ENCODE data around the gene C6orf15.

Gene C6orf15

GRCh38 chr6:31118178-31118577 is 5.8 kb upstream of the C6orf15 start:
- H3K4me3 ChIP-seq (ENCODE audit: low read depth, low read length) = no peak overlapping the region
- H3K36me3 ChIP-seq (ENCODE audit: control insufficient read depth, insufficient read depth, low read length) = no peaks in the 10 kb centered on the region
- no peaks in the 10 kb centered on the region for H3K9me3 ChIP-seq (ENCODE audit: control insufficient read depth, insufficient read depth, low read depth, low read length)
- peaks cover 27% of the 10 kb centered on the region for H3K4me1 ChIP-seq (ENCODE audit: control insufficient read depth, insufficient read depth, low read length)
- no peak overlapping the region for H3K9ac ChIP-seq (ENCODE audit: low read length)
- no peak overlapping the region for H3K27ac ChIP-seq (ENCODE audit: low read depth, low read length)
- H3K27me3 ChIP-seq (ENCODE audit: control insufficient read depth, insufficient read depth, low read length) = no peaks in the 10 kb centered on the region

GRCh38 chr6:31116661-31117385 is 4.4 kb upstream of the C6orf15 start:
- H3K9ac ChIP-seq (ENCODE audit: low read length) = no peak overlapping the region
- no peak overlapping the region for H3K27ac ChIP-seq (ENCODE audit: low read depth, low read length)
- no peak overlapping the region for H3K4me3 ChIP-seq (ENCODE audit: low read depth, low read length)
- peaks cover 27% of the 10 kb centered on the region for H3K4me1 ChIP-seq (ENCODE audit: control insufficient read depth, insufficient read depth, low read length)
- H3K27me3 ChIP-seq (ENCODE audit: control insufficient read depth, insufficient read depth, low read length) = no peaks in the 10 kb centered on the region
- H3K36me3 ChIP-seq (ENCODE audit: control insufficient read depth, insufficient read depth, low read length) = no peaks in the 10 kb centered on the region
- H3K9me3 ChIP-seq (ENCODE audit: control insufficient read depth, insufficient read depth, low read depth, low read length) = no peaks in the 10 kb centered on the region

- no peak overlapping the region for H3K4me3 ChIP-seq (ENCODE audit: low read depth, low read length)
- peaks cover 29% of the 10 kb centered on the region for H3K4me1 ChIP-seq (ENCODE audit: control insufficient read depth, insufficient read depth, low read length)
- no peak overlapping the region for H3K27ac ChIP-seq (ENCODE audit: low read depth, low read length)
- H3K27me3 ChIP-seq (ENCODE audit: control insufficient read depth, insufficient read depth, low read length) = no peaks in the 10 kb centered on the region
- H3K9ac ChIP-seq (ENCODE audit: low read length) = no peak overlapping the region
- H3K9me3 ChIP-seq (ENCODE audit: control insufficient read depth, insufficient read depth, low read depth, low read length) = no peaks in the 10 kb centered on the region
- H3K36me3 ChIP-seq (ENCODE audit: control insufficient read depth, insufficient read depth, low read length) = no peaks in the 10 kb centered on the region
Measured at GRCh38 chr6:31115941-31116560, 3.7 kb upstream of the C6orf15 start.

GRCh38 chr6:31114970-31115849 is 2.8 kb upstream of the C6orf15 start:
- H3K9ac ChIP-seq (ENCODE audit: low read length) = peak overlapping the region; percentile 29
- H3K36me3 ChIP-seq (ENCODE audit: control insufficient read depth, insufficient read depth, low read length) = no peaks in the 10 kb centered on the region
- H3K4me1 ChIP-seq (ENCODE audit: control insufficient read depth, insufficient read depth, low read length) = peaks cover 37% of the 10 kb centered on the region
- no peaks in the 10 kb centered on the region for H3K9me3 ChIP-seq (ENCODE audit: control insufficient read depth, insufficient read depth, low read depth, low read length)
- H3K27me3 ChIP-seq (ENCODE audit: control insufficient read depth, insufficient read depth, low read length) = peaks cover 5% of the 10 kb centered on the region
- no peak overlapping the region; the same call in 1 of the 2 replicates for H3K4me3 ChIP-seq (ENCODE audit: low read depth, low read length)
- no peak overlapping the region for H3K27ac ChIP-seq (ENCODE audit: low read depth, low read length)

GRCh38 chr6:31114541-31114878 is 2.1 kb upstream of the C6orf15 start, which contains the start of gene PSORS1C1:
Gene PSORS1C1 (plus strand): TSS chr6:31114800. CDS start chr6:31129633, 14,833 bp downstream.
- Histone ChIP-seq H3K4me3 (ENCODE audit: low read depth, low read length) (peak within 1 kb of the TSS; percentile 42; the same call in 1 of the 2 replicates), H3K9me3 (ENCODE audit: control insufficient read depth, insufficient read depth, low read depth, low read length) (no peaks in the 10 kb centered on the region), H3K9ac (ENCODE audit: low read length) (peak within 1 kb of the TSS; percentile 32)

GRCh38 chr6:31113861-31114540 is 1.6 kb upstream of the C6orf15 start:
- Histone ChIP-seq H3K27me3 (ENCODE audit: control insufficient read depth, insufficient read depth, low read length) (peaks cover 11% of the 10 kb centered on the region), H3K9me3 (ENCODE audit: control insufficient read depth, insufficient read depth, low read depth, low read length) (no peaks in the 10 kb centered on the region), H3K36me3 (ENCODE audit: control insufficient read depth, insufficient read depth, low read length) (no peaks in the 10 kb centered on the region), H3K27ac (ENCODE audit: low read depth, low read length) (no peak overlapping the region; the same call in 1 of the 2 replicates), H3K4me3 (ENCODE audit: low read depth, low read length) (peak overlapping the region; percentile 42; the same call in 1 of the 2 replicates), H3K4me1 (ENCODE audit: control insufficient read depth, insufficient read depth, low read length) (peaks cover 43% of the 10 kb centered on the region), H3K9ac (ENCODE audit: low read length) (peak overlapping the region; percentile 32)

More at GRCh38 chr6:31114541-31114878, 2.1 kb upstream of the C6orf15 start, which contains the start of gene PSORS1C1:
- peaks cover 43% of the 10 kb centered on the region for H3K4me1 ChIP-seq (ENCODE audit: control insufficient read depth, insufficient read depth, low read length)
- no peak within 1 kb of the TSS; the same call in 1 of the 2 replicates for H3K27ac ChIP-seq (ENCODE audit: low read depth, low read length)
- peaks cover 11% of the 10 kb centered on the region for H3K27me3 ChIP-seq (ENCODE audit: control insufficient read depth, insufficient read depth, low read length)
- H3K36me3 ChIP-seq (ENCODE audit: control insufficient read depth, insufficient read depth, low read length) = no peaks in the 10 kb centered on the region

GRCh38 chr6:31111712-31112111 is 663 bp downstream of the C6orf15 start:
- Histone ChIP-seq H3K27ac (ENCODE audit: low read depth, low read length) (no peak overlapping the region), H3K36me3 (ENCODE audit: control insufficient read depth, insufficient read depth, low read length) (no peaks in the 10 kb centered on the region), H3K27me3 (ENCODE audit: control insufficient read depth, insufficient read depth, low read length) (peaks cover 11% of the 10 kb centered on the region), H3K9me3 (ENCODE audit: control insufficient read depth, insufficient read depth, low read depth, low read length) (no peaks in the 10 kb centered on the region), H3K4me1 (ENCODE audit: control insufficient read depth, insufficient read depth, low read length) (peaks cover 38% of the 10 kb centered on the region), H3K4me3 (ENCODE audit: low read depth, low read length) (no peak overlapping the region), H3K9ac (ENCODE audit: low read length) (no peak overlapping the region)

GRCh38 chr6:31110825-31111582 is 1.4 kb downstream of the C6orf15 start:
- peaks cover 11% of the 10 kb centered on the region for H3K27me3 ChIP-seq (ENCODE audit: control insufficient read depth, insufficient read depth, low read length)
- no peaks in the 10 kb centered on the region for H3K9me3 ChIP-seq (ENCODE audit: control insufficient read depth, insufficient read depth, low read depth, low read length)
- H3K36me3 ChIP-seq (ENCODE audit: control insufficient read depth, insufficient read depth, low read length) = no peaks in the 10 kb centered on the region
- peaks cover 38% of the 10 kb centered on the region for H3K4me1 ChIP-seq (ENCODE audit: control insufficient read depth, insufficient read depth, low read length)
- H3K27ac ChIP-seq (ENCODE audit: low read depth, low read length) = no peak overlapping the region
- no peak overlapping the region for H3K9ac ChIP-seq (ENCODE audit: low read length)
- H3K4me3 ChIP-seq (ENCODE audit: low read depth, low read length) = no peak overlapping the region

GRCh38 chr6:31107052-31107451 is 5.3 kb downstream of the C6orf15 start:
- Histone ChIP-seq H3K9ac (ENCODE audit: low read length) (no peak overlapping the region), H3K4me3 (ENCODE audit: low read depth, low read length) (no peak overlapping the region), H3K36me3 (ENCODE audit: control insufficient read depth, insufficient read depth, low read length) (no peaks in the 10 kb centered on the region), H3K27me3 (ENCODE audit: control insufficient read depth, insufficient read depth, low read length) (peaks cover 11% of the 10 kb centered on the region), H3K4me1 (ENCODE audit: control insufficient read depth, insufficient read depth, low read length) (peaks cover 16% of the 10 kb centered on the region), H3K27ac (ENCODE audit: low read depth, low read length) (no peak overlapping the region), H3K9me3 (ENCODE audit: control insufficient read depth, insufficient read depth, low read depth, low read length) (no peaks in the 10 kb centered on the region)

- H3K36me3 ChIP-seq (ENCODE audit: control insufficient read depth, insufficient read depth, low read length) = no peaks in the 10 kb centered on the region
- H3K4me1 ChIP-seq (ENCODE audit: control insufficient read depth, insufficient read depth, low read length) = no peaks in the 10 kb centered on the region
- H3K27ac ChIP-seq (ENCODE audit: low read depth, low read length) = no peak overlapping the region
- no peak overlapping the region for H3K4me3 ChIP-seq (ENCODE audit: low read depth, low read length)
- no peak overlapping the region for H3K9ac ChIP-seq (ENCODE audit: low read length)
- no peaks in the 10 kb centered on the region for H3K9me3 ChIP-seq (ENCODE audit: control insufficient read depth, insufficient read depth, low read depth, low read length)
- no peaks in the 10 kb centered on the region for H3K27me3 ChIP-seq (ENCODE audit: control insufficient read depth, insufficient read depth, low read length)
Measured at GRCh38 chr6:31103136-31103535, 9.2 kb downstream of the C6orf15 start.

Data from HUES6 (cell line).